T-helper 1 cell (primary cell): Measurements from ENCODE around the gene C17orf100.
"Not testable (repeated sequence)": the region's sequence is repeated elsewhere in the genome, so short reads cannot be mapped to it uniquely, and the experiment has no call there.

Source experiments
- DNase-seq, 5 donors: peaks; one replicate each; pipeline ENCODE4 v3.0.0-alpha.2; 2012 to 2020

The C17orf100 gene

DNA sequence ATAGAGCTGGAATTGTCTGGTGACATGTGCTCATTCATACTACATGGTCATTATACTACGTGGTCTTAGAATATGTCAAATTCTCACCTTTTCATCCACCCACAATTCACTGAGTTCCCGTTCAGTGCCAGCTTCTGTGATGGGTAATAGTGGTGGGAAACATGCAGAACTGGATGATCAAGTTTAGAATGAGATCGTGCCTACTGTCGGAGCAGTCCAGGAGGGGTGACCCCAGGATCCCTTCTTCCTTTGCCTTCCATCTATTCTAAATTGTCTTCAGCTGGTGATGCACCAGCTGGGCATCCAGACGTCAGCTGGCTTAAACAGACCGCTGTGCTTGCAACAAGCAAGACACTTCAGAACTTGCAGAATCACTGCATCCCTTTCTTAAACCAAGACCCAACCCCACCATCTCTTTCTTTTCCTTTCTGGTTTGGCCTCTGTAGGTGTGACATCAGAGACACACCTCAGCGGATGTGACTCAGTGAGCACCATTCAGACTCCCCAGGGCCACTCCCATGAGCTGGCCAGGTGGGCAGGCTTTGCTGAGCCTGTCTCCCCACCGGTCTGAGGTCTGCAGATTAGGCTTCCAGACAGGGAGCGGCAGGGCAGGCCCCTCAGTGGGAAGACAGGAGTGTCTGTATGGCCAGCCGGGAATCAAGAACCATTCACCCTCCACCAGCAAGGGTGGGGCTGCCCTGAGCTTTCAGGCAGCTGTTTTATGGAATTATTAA is 18.1 kb downstream of the C17orf100 start:
- DNase-seq: no peak

DNA sequence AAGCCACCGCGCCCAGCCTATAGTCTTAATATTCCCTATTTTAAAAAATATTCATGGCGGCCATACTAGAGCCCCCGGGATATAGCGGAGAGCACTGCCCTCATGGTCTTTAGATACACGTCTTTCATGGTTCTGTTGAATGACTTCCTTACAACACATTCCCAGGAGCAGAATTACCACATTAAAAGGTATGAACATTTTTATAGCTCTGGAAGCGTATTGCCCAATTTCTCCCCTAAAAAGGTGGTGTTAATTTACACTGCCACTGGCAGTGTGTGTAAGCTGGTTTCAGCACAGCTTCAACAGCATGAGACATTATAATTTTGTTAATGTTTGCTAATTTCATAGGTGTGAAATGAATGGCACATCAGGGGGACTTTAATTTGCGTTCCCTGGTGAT is 19.0 kb downstream of the C17orf100 start:
- no peak for DNase-seq

DNA sequence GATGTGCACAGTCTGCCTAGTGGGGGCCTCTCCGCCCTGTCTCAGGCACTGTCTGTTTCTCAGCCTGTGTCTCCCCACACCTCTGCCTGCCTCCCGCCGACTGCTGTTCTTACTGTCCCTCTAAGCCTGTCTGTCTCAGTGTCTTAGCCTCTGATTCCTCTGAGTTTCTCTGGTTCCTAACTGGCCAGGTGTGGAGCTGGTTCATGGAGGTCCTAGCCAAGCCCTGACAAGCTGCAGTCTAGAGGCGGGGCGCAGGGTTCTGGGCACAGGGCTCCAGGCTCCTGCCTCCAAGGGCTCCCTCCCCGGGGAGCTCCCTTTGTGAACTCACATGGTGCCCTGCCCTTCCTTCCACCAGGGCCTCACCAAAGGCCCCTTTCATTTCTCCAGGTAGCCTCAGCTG is 19.4 kb downstream of the C17orf100 start:
- DNase-seq: no peak

DNA sequence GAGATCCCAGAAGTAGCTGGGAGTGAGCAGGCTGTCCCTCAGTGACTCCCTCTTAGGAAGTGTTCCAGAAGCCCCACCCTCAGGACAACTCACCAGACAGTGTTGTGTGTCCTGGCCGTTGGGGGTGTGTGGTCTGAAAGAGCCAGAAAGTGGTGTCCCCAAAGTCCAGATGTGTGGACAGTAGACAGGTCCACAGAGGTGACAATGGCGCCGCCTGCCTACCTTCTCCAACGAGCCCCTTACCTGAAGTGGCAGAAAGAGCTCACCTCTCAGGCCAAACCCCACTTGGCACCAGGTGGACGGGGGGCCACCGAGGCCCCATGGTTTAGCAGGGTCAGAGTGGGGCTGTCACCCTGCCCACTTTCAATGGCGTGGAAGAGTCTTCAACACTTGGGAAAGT is 19.9 kb downstream of the C17orf100 start:
- no peak for DNase-seq

DNA sequence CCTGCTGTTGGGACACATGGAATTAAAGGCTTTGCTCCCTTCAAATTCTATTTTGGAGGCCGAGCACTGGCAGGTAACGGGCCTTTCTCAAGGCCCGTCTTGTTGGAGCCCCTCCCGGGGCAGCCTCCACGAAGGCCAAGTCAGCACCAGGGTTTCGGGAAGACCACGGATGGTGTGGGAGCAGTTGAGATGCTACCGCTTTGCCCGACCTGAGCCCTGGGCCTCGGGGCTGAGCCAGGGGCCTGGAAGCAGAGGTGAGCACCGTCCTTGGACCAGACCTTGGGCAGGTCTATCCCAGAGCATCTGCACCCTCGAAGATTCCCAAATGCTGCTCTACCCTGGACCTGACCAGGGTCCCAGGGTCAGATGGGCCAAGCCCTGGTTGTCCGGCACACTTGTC is 23.0 kb downstream of the C17orf100 start:
- DNase-seq: no peak

DNA sequence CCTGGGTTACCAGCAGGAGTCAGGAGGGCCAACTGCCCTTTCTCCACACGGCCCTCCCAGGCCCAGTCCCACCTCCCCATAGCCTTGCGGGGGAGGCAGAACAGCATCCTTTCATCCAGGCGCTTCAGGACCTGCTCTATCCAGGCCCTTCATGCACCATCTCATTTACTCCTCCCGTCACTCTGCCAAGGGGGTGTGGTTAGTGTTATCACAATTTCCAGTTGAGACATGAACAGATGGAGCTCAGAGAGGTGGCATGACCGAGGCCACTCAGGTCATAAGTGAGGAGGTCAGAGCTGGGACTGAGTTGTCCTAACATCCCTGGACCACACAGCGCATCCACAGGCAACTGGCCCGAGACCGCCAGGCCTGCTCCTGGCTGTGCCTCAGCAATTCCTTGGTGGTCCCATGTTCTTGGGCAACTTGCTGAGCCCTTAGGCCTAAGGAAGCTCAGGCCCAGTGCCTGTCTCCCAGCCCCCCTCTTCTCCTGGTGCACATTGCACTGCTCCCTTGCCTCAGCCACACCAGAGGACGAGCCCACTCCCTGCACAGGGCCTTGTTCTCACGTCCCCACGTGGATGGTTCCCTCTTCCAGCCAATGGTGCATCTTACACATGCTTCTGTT is 23.8 kb downstream of the C17orf100 start:
- DNase-seq: no peak

DNA sequence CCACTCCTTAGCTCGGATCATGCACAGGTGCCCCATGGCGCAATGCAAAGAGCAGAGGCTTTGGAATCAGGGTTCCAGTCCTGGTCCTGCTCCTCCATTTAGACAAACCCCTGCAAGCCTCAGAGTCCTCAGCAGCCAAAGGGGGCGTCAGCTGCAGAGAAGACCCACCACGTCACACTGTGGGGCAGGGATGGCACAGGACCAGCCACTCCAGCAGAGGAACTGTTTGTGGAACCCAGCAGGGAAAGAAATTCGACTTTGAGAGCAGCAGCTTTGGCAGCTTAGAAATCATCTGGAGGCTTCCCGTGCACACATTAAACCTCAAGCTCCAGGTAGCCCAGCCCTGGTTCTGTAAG is 25.2 kb downstream of the C17orf100 start:
- no peak for DNase-seq

DNA sequence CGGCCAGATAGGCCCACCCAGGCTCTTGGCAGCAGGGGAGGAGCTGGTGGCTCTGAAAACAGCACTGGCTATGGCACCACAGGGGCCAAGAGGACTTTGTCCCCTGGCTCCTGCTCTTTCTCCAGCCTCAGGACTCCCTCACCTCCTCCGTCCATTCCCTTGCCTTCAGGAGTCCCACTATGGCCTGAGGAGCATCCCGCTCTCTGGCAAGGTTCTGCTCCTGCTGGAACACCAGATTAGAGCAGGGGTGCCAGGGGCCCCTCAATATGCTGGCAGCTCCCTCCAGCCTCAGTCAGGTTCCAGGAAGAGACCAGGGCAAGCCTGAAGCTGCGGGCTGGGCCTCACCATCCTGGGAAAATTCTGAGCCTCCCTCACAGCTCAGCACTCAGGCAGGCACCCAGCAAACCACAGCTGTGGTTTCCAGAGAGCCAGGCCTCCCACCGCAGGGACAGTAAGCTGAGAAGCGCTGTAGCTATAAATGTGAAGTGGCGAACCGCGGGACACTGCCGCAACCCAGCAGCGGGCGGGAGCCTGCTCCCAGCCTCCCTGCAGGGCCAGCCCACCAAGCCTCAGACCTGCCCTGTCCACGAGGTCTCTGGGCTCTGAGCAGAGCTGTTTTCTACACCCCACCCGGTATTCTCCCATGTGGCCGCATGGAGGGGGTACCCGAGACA is 25.7 kb downstream of the C17orf100 start:
- DNase-seq: no peak

DNA sequence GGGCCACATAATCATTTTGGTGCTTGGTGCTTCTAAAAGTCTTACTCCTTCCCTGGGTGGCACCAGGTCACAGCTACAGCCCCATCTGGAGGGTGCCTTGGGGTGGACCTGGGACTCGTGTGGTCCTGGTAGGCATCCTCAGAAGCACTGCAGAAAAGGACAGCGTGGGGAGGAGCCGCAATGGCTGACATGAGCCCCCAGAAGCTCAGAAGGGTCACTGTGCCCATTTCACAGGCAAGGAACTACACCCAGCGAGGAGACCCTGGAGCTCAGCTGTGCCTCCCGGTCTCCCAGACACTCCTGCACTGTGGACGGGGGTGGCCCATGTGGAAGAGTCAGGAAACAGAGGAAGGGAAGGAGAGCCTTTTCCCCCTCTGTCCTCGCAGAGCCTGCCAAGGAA is 26.4 kb downstream of the C17orf100 start:
- DNase-seq: no peak

DNA sequence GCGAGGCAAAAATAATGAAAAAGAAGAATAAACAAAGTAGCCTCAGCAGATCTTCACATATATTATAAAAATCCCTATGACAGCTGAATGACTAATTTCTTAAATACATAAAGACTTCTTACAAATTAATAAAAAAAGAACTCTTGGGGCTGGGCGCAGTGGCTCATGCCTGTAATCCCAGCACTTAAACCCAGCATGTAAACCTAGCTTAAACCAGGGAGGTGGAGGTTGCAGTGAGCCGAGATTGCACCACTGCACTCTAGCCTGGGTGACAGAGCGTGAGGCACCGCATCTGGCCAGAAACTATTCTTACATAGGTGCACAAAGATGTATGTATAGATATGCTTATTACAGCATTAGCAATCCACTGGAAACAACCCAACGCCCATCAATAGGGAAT is 27.7 kb downstream of the C17orf100 start:
- no peak for DNase-seq

DNA sequence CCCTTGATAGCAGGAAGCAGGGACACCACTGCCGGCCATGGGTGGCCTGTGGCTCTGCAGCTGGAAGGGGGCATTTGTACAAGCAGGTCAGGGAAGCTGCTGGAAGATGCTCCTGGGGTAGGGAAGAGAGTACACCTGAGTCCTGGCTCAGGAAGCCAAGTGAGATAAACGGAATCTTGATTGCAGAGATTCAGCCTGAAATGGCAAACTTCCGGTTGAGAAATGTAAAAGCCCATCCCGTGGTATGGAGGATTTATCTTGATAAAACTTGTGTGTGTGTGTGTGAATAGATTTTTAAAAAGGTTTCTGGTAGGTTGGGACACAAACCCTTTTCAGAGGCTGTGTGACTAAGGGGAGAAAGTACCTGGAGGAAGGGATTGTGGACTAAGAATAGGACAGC is 29.6 kb downstream of the C17orf100 start:
- DNase-seq: no peak

DNA sequence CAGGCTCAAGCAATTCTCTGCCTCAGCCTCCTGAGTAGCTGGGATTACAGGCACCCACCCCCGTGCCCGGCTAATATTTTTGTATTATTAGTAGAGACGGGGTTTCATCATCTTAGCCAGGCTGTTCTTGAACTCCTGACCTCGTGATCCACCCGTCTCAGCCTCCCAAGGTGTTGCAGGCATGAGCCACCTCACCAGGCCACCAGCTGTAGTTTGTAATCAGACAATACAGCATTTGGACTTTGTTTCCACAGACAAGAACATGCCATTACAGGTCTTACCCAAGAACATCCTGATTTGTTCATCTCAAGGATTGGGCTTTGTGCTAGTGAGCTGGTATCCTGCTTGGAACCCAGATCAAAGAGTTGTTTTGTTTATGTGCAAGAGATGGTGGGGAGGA is 30.1 kb downstream of the C17orf100 start:
- no peak for DNase-seq

DNA sequence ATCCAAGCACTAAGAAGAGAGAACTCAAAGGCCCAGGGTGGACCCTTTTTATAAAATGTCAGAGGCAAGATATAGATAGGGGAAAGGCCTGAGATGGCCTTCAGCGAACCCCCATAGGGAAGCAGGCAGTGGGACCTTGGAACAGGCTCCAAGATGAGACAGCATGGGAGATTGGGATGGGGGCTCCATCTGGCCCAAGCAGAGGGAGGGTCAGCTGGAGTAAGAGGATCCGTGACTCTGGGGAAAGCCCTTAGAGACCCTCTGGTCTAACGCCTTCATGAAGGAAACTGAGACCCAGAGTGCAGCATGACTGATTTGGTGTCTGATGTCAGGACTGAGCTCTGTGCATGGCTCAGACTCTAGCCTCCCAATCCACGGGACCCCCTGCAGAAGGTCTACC is 30.8 kb downstream of the C17orf100 start:
- DNase-seq: no peak

DNA sequence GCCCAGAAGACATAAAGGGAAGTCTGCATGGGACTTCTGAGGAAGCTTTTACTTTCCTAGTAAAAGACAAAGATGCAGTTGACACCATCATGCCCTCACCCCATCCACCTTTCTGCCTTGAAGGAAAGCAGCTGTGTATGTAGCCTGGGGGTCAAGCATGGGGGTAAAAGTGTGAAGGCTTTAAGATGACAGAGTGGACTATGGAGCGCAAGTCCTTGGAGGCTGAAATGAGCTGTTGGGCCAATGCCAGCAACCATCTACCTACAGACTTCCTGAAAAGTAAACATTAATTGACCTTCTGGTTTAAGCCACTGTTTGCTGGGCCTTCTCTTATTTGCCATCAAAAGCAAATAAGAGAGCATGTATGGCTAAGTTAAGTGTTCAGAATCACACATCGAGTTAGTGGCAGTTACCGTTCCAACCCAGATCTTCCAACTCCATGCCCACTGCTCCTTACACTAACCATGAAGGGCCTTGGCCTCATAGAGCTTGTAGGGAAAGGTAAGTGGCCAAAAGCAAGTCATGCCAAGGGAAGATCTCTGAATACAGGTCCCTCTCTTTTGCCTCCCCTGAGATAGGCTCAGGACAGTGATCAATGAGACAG is 31.6 kb downstream of the C17orf100 start:
- DNase-seq: no peak

DNA sequence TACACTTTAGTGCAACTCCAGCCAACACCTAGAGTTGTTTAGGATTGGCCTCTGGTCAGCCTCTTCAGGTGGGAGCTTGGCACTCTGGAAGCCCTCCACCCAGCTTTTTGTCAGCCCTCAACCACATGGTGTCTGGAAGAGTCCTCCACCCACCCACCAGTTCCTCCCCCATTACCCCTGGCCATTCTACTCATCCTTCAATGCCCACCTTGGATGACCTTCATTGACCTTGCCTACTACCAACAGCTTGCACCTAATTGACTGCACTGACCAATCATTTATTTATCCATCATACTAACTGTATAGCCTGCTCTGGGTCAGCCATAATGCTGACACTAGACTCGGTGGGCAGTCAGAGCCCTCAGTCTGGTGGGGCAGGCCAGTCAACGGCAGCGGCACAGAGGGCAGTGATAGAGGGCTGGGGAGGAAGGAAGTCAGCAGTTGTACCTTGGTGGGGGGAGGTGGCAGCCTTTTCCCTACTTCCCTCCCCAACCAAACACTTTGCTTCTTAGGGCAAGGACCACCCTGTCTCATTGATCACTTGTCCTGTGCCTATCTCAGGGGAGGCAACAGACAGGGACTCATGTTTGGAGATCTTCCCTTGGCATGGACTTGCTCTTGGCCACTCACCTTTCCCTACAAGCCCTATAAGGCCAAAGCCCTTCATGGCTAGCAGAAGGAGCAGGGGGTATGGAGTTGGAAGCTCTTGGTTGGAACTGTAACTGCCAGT is 32.3 kb downstream of the C17orf100 start:
- no peak for DNase-seq

DNA sequence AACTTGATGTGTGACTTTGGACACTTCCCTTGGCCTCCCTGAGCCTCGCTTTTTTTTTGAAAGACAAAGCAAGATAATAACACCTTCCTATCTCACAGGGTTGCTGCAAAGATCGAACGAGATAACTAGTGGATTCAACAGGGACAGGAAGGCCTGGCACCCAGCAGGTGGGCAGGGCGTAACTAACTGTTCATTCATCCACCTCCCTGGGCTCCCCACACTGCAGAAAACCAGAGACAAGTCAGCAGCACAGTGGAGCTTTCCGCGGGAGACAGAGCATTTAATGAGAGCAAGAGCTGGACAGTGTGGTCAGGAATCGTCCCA is 32.9 kb downstream of the C17orf100 start:
- no peak for DNase-seq

DNA sequence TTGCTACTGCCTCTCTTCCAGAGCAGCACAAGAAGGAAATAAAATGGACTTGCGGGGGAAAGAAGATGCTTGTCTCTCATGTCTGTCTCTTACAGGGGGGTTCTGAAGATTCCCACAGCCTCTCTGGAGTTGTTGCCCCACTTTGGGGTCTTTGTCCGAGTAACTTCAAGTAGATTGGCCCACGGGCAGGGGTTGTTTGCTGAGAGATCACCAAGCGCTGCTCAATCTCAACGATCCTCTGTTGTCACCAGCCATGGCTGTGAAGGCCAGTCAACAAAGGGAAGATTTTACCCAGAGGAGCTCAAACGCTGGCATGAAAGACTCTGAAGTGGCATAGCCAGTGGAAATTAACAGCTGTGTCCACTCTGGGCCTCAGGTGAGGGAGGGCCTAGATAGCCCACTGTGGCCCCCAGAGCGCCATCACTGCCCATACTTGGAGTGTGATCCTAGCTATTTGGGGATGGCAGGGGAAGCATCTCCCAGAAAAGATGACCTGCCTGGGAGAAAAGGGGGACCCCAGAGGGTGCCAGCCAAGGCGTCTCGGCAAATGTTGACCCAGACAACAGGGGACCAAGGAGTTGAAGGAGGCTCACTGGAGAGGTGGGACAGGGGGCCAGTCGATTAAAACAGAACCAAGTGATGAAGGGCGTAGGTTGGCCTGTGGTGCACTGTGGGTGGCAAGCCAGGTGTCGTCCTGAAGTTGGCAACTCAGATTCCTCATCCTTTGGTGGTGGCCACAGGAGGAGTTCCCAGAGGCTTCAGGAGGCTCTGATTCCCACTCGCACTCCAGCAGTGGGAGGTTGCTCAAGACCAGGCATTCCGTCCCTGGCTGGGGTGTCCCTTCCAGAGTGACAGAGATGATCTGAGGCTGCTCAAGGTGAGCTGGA is 33.6 kb downstream of the C17orf100 start:
- no peak for DNase-seq

DNA sequence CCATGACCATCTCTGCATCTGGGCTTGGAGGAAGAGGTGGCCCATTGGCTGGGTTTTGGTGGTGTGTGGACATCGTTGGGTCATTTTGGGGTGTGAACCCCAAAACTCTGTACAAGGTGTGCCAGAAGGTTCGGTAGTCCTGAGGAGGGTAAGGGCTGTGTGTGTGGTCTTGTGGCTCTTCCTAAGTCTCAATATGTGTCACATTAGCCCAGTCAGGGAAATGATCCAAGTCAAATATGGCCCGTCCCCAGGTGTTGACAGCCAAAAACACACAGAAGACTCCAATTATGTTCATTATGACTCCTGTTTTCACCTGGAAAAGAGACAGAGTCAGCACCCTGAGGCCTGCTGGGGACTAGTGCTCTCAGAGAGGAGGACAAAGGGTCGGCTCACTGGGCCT is 34.5 kb downstream of the C17orf100 start:
- DNase-seq: no peak

DNA sequence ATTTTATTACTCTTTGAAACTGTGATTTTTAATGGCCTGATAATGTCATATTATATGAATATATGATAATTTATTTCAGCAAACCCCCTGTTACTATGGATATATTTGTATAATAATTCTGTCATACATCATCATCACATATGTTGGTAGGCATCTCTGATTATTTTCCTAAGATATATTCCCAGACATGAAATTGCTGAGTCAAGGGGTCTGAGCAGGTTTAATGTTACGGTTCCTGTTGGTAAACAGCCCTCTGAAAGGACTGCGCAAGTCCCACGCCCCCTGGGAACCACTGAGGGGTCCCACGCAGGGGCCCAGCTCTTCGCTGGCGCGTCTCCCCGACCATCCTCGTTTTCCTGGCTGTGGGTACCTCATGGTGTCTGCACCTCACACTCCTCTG is 37.4 kb downstream of the C17orf100 start:
- no peak for DNase-seq

DNA sequence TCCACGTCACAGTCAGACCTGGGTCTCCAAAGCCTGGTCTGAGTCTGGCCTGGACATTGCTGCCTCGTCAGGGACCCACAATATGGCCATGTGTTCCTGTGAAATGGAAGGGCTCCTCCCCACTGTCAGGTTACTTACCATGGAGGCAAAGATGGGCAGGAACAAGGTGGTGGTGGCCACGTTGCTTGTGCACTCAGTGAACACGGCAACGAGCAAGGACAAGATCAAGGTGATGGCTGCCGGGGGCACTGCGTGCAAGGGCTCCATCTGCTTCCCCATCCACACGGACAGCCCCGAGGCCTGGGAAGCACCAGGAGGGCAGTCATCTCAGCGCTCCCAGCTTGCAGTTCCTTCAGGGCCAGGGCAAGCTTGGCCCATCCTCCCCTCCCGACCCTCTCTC is 39.1 kb downstream of the C17orf100 start:
- DNase-seq: no peak

DNA sequence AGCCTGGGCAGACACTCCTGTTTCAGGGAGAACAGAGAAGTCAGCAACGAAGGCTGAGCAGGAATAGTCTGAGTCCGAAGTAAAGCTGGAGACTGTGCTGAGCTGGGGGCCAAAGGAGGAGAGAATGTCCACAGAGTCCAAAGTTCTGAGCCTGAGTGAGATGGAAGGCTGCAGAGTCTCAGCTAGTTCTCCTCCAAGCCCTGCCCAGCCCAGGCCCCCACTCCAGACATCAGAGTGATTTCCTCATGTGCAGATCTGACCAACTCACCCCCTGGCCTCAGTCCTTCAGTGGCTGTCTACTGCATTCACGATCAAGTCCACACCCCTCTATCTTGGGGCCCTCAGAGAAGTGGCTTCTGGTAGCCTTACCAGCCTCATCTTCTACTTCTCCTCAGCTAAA is 40.0 kb downstream of the C17orf100 start:
- no peak for DNase-seq

DNA sequence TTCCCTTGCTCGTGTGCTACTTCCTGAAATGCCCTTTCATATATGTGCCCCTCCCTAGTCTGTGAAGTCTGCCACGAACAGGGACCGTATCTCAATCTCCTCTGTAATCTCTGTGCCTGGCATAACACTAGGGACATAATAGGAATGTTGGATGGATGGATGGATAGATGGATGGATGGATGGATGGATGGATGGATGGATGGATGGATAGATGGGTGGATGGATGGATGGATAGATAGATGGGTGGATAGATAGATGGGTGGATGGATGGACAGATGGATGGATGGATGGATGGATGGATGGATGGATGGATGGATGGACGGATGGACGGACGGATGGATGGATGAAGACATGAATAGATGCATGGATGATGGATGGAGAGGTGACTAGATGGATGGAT is 40.4 kb downstream of the C17orf100 start:
- DNase-seq: not testable (repeated sequence)
